HepG2 (cell line): ENCODE data around the gene ZNHIT1. TPM values are rescaled to one million over a fixed set of nuclear protein-coding genes. Genes with fewer than 3 reads are reported as not detected.
A peak's percentile ranks its signal among the peaks of the same experiment; 100 is the strongest.

ENCODE experiments used
- ATAC-seq: fragments of 200-7000 bp; cut with Tn5 transposase; 3 replicates; pipeline ENCODE4 v1.9.1; 2020; ENCODE audit warnings: mild to moderate bottlenecking, moderate library complexity
- BruUV-seq: library from RNA; stranded (reverse); fragments of 400-500 nt; replicated peaks from 2 replicates; lab custom pipeline; 2021; lab: Mats Ljungman, UMichigan
- CTCF ChIA-PET: fragments of 300-600 bp; formaldehyde crosslinking; extraction: SDS; loops from one replicate; lab custom pipeline; 2021; ENCODE audit warnings: low total read pairs, inconsistent platforms, low intra/inter-chr PET ratio; lab: Yijun Ruan, JAX
- POLR2A ChIA-PET: fragments of 350-600 bp; sonication (Branson Sonifier 250); formaldehyde crosslinking; loops from one replicate; lab custom pipeline; 2020; ENCODE audit warnings: antibody characterized with exemption, inconsistent platforms; lab: Yijun Ruan, JAX
- DNase-seq: peaks from one replicate; pipeline ENCODE4 v3.0.0-alpha.2; 2015; ENCODE audit warnings: low spot score
- FAIRE-seq: peaks from 3 replicates; lab custom pipeline; 2011; peaks lifted over from hg19 to GRCh38; lab: Jason Lieb, UNC
- H2AFZ ChIP-seq: one replicate; pipeline ENCODE4 v1.6.1; 2011; ENCODE audit warnings: low read length, inconsistent platforms
- H3K27ac ChIP-seq: fragments of 300-600 bp; 3 replicates; pipeline ENCODE4 v1.8.0; 2011; ENCODE audit warnings: mixed run types, mild to moderate bottlenecking, mixed read lengths, low read length, inconsistent platforms; ENCODE audit not compliant: insufficient read depth; ENCODE audit errors: extremely low read length
- H3K27me3 ChIP-seq, 2 experiments: fragments of 200-600 bp in 1 of 2; 2 replicates in 1 of 2; 3 replicates in 1 of 2; pipeline versions ENCODE4 v1.6.0 to v1.8.0; 2011; ENCODE audit warnings: low read length in 2 of 2, mild to moderate bottlenecking in 2 of 2, moderate library complexity in 2 of 2, inconsistent platforms in 1 of 2; ENCODE audit not compliant: insufficient read depth in 2 of 2, control insufficient read depth in 1 of 2
- H3K36me3 ChIP-seq, 2 experiments: fragments of 200-600 bp in 1 of 2; replicated peaks in 1 of 2; 2 replicates in 1 of 2; 3 replicates in 1 of 2; pipeline versions ENCODE4 v1.5.1 to v1.8.0; 2011; ENCODE audit warnings: low read length in 2 of 2, inconsistent platforms in 1 of 2; ENCODE audit not compliant: insufficient read depth in 2 of 2, control insufficient read depth in 1 of 2
- H3K4me1 ChIP-seq: 2 replicates; pipeline ENCODE4 v1.5.1; 2012; ENCODE audit warnings: low read length, inconsistent platforms; ENCODE audit not compliant: insufficient read depth
- H3K4me2 ChIP-seq: 2 replicates; pipeline ENCODE4 v1.6.0; 2011; ENCODE audit warnings: low read depth, low read length, inconsistent platforms
- H3K4me3 ChIP-seq, 3 experiments: fragments of 200-600 bp in 1 of 3; sonication (generic), shearing (Covaris generic) in 1 of 3; replicated peaks in 1 of 3; 2 replicates each; pipeline ENCODE4 v1.5.1; 2011 to 2016; ENCODE audit warnings: low read length in 3 of 3, inconsistent platforms in 2 of 3, low read depth in 2 of 3, mild to moderate bottlenecking in 2 of 3, control low read depth in 1 of 3, mixed read lengths in 1 of 3; ENCODE audit not compliant: insufficient read depth in 1 of 3
- H3K79me2 ChIP-seq: one replicate; pipeline ENCODE4 v1.6.1; 2011; ENCODE audit warnings: low read length, inconsistent platforms; ENCODE audit not compliant: insufficient read depth
- H3K9ac ChIP-seq: 2 replicates; pipeline ENCODE4 v1.6.0; 2011; ENCODE audit warnings: mild to moderate bottlenecking, low read depth, low read length, inconsistent platforms; ENCODE audit not compliant: insufficient read depth
- H3K9me3 ChIP-seq: 2 replicates; pipeline ENCODE4 v1.5.1; 2012; ENCODE audit warnings: mild to moderate bottlenecking, low read length
- H4K20me1 ChIP-seq: 2 replicates; pipeline ENCODE4 v1.6.0; 2011; ENCODE audit warnings: inconsistent platforms, mild to moderate bottlenecking, low read length, moderate library complexity; ENCODE audit not compliant: insufficient read depth
- CBFB ChIP-seq: sonication (generic); formaldehyde crosslinking; IDR thresholded peaks from 2 replicates; pipeline ENCODE4 v1.4.0; 2020; ENCODE audit warnings: missing genetic modification reagents
- E2F1 ChIP-seq: sonication (generic); formaldehyde crosslinking; IDR thresholded peaks from 2 replicates; pipeline ENCODE4 v1.5.0; 2020; ENCODE audit warnings: missing genetic modification reagents
- NFATC3 ChIP-seq: sonication (generic); formaldehyde crosslinking; IDR thresholded peaks from 2 replicates; pipeline ENCODE4 v1.5.1; 2020; ENCODE audit warnings: mild to moderate bottlenecking, missing genetic modification reagents
- NRL ChIP-seq: sonication (generic); formaldehyde crosslinking; IDR thresholded peaks from 2 replicates; pipeline ENCODE4 v1.5.0; 2020; ENCODE audit warnings: missing genetic modification reagents, mild to moderate bottlenecking, moderate library complexity, borderline replicate concordance
- RXRA ChIP-seq: sonication (generic); formaldehyde crosslinking; IDR thresholded peaks from 2 replicates; pipeline ENCODE4 v1.5.1; 2020; ENCODE audit warnings: missing genetic modification reagents
- STAT5B ChIP-seq: sonication (generic); formaldehyde crosslinking; IDR thresholded peaks from 2 replicates; pipeline ENCODE4 v1.4.0; 2020; ENCODE audit warnings: missing genetic modification reagents
- ZBTB38 ChIP-seq: sonication (generic); formaldehyde crosslinking; IDR thresholded peaks from 2 replicates; pipeline ENCODE4 v1.5.1; 2020; ENCODE audit warnings: mild to moderate bottlenecking, missing genetic modification reagents
- ZNF484 ChIP-seq: sonication (generic); formaldehyde crosslinking; IDR thresholded peaks from 2 replicates; pipeline ENCODE4 v1.5.1; 2020; ENCODE audit warnings: mild to moderate bottlenecking, low read depth, missing genetic modification reagents, borderline replicate concordance
- ZNF556 ChIP-seq: sonication (generic); formaldehyde crosslinking; IDR thresholded peaks from 2 replicates; pipeline ENCODE4 v1.4.0; 2020; ENCODE audit warnings: mild to moderate bottlenecking, missing genetic modification reagents, borderline replicate concordance
- WGBS: methylation state at CpG from one replicate; pipeline ENCODE4 v1.1.6; 2017; ENCODE audit warnings: low lambda C conversion rate; 5-methylcytosine and 5-hydroxymethylcytosine counted together
- in situ Hi-C: cut with HindIII; loops from 2 replicates; pipeline ENCODE4 v1.10.0; 2017; ENCODE audit warnings: low pct_unique_long_range_greater_than_20kb; ENCODE audit not compliant: extremely low pct_ligation_motif_present
- intact Hi-C: fragments of 100-400 bp; cut with micrococcal nuclease; formaldehyde crosslinking; loops from one replicate; pipeline ENCODE4 v1.10.0; 2022; ENCODE audit not compliant: unreplicated experiment
- polyA plus RNA-seq, 8 experiments: library from polyadenylated mRNA; depleted of rRNA in 3 of 8; stranded (reverse) in 7 of 8; unstranded in 1 of 8; fragments of >200 nt; fragmentation: Illumina TruSeq in 4 of 8; extraction: Trizol in 4 of 8; gene quantifications; 2 replicates each; pipeline versions ENCODE4 v1.2.1 to v1.2.3, GENCODE V29; 2011 to 2016; ENCODE audit warnings: low read depth in 4 of 8, missing spikeins in 1 of 8, mixed read lengths in 1 of 8; ENCODE audit not compliant: insufficient read depth in 1 of 8
- total RNA-seq, 5 experiments: library from RNA; depleted of rRNA; stranded (reverse); fragments of >200 nt; fragmentation: Illumina TruSeq; extraction: Trizol; gene quantifications; 2 replicates each; pipeline ENCODE4 v1.2.3, GENCODE V29; 2016; ENCODE audit warnings: low read depth in 1 of 5
- TF ChIP-seq, protein P1 (sequence below): IDR thresholded peaks from 2 replicates; pipeline ENCODE4 v1.6.1; 2012; ENCODE audit warnings: low read depth, low read length, improper control_type of control experiment

ZNHIT1 gene
- total and polyA plus RNA-seq, 2 of the 13 experiments (the other 11 are each of a cell fraction or from before 2014, with no cell fraction given) = 32.5 to 64.5 TPM

GRCh38 chr7:101179117-101179516 is 38.8 kb upstream of the ZNHIT1 start:
- H3K9ac ChIP-seq = no peak overlapping the region
- H2AFZ ChIP-seq = no peak overlapping the region
- TF ChIP-seq NFATC3 (CRISPR knock-in tag) (no peak), NRL (CRISPR knock-in tag) (no peak), CBFB (CRISPR knock-in tag) (no peak), ZBTB38 (CRISPR knock-in tag) (no peak), E2F1 (CRISPR knock-in tag) (no peak), STAT5B (no peak), RXRA (CRISPR knock-in tag) (no peak), ZNF556 (CRISPR knock-in tag) (no peak), ZNF484 (CRISPR knock-in tag) (no peak)
- TF ChIP-seq, protein P1, sequence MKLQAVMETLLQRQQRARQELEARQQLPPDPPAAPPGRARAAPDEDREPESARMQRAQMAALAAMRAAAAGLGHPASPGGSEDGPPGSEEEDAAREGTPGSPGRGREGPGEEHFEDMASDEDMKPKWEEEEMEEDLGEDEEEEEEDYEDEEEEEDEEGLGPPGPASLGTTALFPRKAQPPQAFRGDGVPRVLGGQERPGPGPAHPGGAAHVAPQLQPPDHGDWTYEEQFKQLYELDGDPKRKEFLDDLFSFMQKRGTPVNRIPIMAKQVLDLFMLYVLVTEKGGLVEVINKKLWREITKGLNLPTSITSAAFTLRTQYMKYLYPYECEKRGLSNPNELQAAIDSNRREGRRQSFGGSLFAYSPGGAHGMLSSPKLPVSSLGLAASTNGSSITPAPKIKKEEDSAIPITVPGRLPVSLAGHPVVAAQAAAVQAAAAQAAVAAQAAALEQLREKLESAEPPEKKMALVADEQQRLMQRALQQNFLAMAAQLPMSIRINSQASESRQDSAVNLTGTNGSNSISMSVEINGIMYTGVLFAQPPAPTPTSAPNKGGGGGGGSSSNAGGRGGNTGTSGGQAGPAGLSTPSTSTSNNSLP = no peak
- FAIRE-seq (no peak), DNase-seq (no peak), ATAC-seq (no peak)
- in situ Hi-C loops = no loop called here
- peak overlapping the region; percentile 32; the same call in 1 of the 2 replicates for H3K4me2 ChIP-seq
- H3K36me3 ChIP-seq = no peaks in the 10 kb centered on the region
- intact Hi-C loops = no loop called here
- BruUV-seq = no TSS peak
- peaks cover 13 to 51% of the 10 kb centered on the region in 2 experiments for H3K27me3 ChIP-seq
- WGBS = 9% methylated on average over 20 of the region's 20 CpGs
- peaks cover 47% of the 10 kb centered on the region for H3K4me1 ChIP-seq
- no peaks in the 10 kb centered on the region for H3K79me2 ChIP-seq
- H3K4me3 ChIP-seq = peak overlapping the region in 1 of 3 experiments; percentile 56; a peak in 1 of 6 replicates
- ChIA-PET CTCF (no interaction called here), POLR2A (no interaction called here)
- H3K9me3 ChIP-seq = no peaks in the 10 kb centered on the region
- H4K20me1 ChIP-seq = no peaks in the 10 kb centered on the region
- no peak overlapping the region for H3K27ac ChIP-seq
